Eye (tissue), 1 donor: ENCODE data around the gene SYK.
"Not testable (repeated sequence)": the region's sequence is repeated elsewhere in the genome, so short reads cannot be mapped to it uniquely, and the experiment has no call there.

ENCODE experiments used
- DNase-seq: peaks from one replicate; pipeline ENCODE4 v3.0.0-alpha.2; 2015

SYK gene

GRCh38 chr9:90882991-90883600, 81.5 kb downstream of the SYK start:
- no peak for DNase-seq

- DNase-seq, result no peak
These were observed 82.0 kb downstream of the SYK start for GRCh38 chr9:90883661-90884060.

DNA sequence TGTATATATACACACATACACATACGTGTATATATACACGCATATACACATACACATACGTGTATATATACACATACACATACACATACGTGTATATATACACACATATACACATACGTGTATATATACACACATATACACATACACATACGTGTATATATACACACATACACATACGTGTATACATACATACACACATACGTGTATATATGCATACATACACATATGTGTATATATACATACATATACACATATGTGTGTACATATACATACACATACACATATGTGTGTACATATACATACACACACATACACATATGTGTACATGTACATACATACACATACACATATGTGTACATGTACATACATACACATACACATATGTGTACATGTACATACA, 82.6 kb downstream of the SYK start:
- DNase-seq, result no peak

DNA sequence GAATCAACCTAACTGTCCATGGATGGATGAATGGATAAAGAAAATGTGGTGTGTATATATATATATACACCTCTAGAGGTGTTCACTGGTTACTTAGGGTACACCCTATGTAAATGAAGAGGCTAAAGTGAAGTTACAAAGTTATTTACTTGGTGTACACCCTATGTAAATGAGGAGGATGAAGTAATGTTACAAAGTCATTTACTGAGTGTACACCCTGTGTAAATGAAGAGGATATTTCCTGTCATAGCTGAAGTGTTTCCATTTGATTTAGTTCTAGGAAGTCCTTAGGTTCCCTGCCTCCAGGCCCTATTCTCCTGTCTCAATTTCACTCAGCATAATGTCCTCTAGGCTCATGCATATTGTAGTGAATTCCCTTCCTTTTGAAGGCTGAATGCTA, 85.2 kb downstream of the SYK start:
- DNase-seq, result not testable (repeated sequence)

GRCh38 chr9:90888941-90889340, 87.3 kb downstream of the SYK start:
- DNase-seq, result no peak

GRCh38 chr9:90890146-90890810, 88.7 kb downstream of the SYK start:
- no peak for DNase-seq

- no peak for DNase-seq
These were observed 89.9 kb downstream of the SYK start for GRCh38 chr9:90891308-90892040.

- no peak for DNase-seq
These were observed 91.3 kb downstream of the SYK start for GRCh38 chr9:90892918-90893317.

DNA sequence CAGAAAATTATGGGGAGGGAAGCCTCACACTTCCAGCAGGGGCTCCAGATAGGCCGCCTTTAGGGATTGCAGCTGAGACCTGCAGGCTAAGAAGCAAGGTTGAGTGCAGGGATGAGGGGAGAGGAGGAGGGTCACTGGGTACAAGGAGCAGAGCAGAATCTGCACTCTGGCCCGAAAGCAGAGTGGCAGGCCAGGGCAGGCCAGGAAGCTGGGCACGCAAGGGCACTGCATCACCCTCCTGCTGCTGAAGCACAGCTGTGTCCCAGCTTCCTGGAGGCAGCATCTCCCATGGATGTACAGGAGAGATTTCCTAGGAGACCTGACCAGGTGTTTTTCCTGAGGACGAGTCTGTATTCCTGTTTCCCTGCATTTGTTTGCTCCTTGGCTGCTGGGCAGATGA, 92.1 kb downstream of the SYK start:
- no peak for DNase-seq

DNA sequence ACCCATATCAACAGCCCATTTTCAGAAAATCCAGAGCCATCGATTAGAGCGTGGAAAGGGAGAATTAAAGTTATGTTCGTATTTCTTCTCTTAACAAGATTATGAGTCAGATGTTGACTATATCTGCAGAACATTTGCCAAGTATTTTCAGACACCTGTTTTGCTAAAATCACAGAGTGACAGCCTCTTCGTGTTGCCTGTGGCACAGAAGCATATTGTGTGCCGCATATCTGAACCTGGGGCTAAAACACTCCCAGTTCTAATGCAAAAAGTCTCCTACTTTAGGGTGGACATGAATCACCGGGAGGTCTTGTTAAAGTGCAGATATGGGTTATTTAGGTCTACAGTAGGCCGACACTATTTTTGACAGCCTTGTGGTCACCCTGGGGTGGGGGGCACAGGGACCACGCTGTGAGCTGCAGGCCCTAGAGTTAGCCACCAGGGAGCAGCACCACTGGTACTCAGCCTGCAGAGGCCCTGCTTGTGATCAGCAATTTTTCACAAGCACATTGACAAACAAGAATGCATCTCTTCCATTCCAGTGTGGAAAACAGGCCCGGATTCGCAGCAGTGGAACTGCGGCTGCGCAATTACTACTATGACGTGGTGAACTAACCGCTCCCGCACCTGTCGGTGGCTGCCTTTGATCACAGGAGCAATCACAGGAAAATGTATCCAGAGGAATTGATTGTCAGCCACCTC, 93.5 kb downstream of the SYK start:
- DNase-seq, result no peak

- DNase-seq, result no peak
These were observed 94.2 kb downstream of the SYK start for GRCh38 chr9:90895786-90896185.

DNA sequence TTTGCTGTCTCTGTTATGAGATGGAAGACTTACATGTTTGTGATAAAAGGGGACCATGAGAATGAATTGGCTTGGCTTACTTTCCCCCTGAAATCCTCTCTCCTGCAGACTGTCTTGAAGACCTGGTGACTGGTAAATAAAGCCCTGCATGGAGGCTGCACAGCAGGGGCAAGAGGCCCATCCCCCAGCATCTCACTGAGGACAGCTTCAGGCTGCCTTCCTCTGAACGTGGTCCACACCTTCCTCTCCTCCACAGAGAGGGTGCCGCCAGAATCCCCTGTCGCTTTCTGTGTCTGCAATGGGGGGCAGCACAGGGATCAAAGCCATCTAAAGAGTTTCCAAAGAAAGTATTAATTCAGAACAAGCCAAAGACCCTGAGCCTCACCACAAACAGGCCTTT, 94.6 kb downstream of the SYK start:
- no peak for DNase-seq

- DNase-seq, result peak; percentile 31
These were observed 96.6 kb downstream of the SYK start for GRCh38 chr9:90898228-90898627.

- no peak for DNase-seq
These were observed 97.7 kb downstream of the SYK start for GRCh38 chr9:90899287-90899686.

DNA sequence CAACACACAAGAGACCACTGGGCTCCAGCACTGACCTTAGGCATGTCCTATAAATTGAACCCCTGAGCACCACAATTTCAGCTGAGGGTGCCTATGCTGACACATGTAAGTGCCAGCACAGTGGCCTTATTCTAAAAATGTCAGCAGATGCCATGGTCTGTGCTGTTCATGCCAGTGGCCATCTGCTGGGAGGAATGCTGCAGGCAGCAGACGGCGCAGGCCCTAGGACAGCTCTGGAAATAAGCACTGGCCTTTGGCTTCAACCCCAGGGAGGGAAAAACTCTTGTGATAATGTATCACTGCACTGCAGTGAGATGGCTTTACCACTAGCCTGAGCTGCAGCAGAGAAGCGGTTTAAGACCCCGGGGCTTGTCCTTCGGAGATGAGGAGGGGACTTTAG, 98.5 kb downstream of the SYK start:
- peak; percentile 32 for DNase-seq

GRCh38 chr9:90901933-90902332, 100.3 kb downstream of the SYK start:
- DNase-seq, result no peak

DNA sequence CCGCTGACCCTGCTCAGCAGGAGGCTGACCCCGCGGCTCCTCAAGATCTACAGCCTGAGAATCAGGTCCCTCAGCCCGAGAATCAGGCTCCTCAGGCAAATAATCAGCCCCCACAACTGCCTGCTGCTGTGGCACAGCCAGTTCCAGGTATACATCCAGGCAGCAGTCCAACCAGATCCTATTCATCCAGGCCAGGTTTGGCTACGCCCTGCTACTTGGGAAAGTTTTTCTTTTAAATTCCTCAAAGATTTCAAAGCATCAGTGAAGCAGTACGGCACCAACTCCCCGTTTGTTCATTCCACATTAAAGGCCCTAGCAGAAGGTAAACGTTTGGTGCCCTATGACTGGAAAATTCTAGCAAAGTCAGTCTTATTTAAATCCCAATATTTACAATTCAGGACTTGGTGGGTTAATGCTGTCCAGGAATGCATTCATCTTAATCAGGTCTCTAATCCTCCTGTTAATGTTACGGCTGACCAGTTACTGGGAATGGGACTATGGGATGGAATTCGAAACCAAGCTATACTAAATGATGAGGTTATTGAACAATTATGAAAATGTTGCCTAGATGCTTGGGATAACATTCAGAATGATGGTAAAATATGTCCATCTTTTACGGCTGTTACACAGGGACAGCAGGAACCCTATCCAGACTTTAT, 102.3 kb downstream of the SYK start:
- no peak for DNase-seq

DNA sequence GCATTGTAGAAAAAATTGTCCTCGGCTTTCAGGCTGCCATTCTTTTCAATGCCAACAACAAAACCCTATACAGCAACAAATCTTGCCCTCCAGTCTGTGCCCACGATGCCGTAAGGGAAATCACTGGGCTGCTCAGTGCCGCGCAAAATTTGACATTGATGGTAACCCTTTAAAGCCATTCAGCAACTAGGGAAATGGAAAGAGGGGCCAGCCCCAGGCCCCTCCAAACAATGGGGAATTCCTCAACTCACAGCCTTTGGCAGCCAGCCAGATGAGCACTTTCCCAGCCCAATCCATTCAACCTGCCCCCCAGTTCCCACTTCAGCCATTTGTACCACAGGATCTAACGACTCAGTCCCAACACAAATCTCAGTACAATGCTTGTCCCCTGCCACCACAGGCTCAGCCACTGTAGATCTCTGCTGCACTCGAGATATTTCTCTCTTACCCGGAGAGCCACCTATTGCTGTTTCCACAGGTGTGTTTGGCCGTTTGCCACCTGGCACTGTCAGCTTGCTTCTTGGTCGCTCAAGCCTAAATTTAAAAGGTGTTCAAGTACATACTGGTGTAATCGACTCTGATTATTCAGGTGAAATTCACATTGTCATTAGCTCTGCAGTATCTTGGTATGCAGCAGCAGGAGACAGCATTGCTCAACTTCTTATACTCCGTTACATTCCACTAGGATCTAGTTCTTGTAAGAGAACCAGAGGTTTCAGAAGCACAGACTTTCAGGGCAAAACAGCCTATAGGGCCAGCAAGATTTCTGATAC, 103.3 kb downstream of the SYK start:
- DNase-seq, result no peak

- no peak for DNase-seq
These were observed 104.2 kb downstream of the SYK start for GRCh38 chr9:90905822-90906221.

GRCh38 chr9:90906316-90907055, 104.9 kb downstream of the SYK start:
- DNase-seq, result no peak

DNA sequence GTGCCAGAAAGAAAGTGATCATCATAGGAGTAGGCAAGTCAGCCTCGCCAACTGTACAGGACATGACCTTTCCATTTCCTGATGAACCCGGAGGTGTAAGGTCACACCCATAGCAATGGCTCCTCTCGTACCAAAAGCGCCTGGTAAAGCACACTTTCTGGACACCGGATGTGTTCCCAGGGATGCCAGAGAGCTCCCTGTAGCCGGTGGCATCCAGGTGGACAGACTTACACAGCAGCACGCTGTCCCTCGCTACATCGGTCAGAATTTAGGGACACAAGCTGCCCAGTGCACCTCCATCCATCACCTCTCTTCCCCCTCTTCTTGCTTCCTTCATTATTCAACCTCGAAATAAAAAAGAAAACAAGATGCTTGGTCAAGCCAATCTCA, 105.4 kb downstream of the SYK start:
- no peak for DNase-seq

- DNase-seq, result no peak
These were observed 106.2 kb downstream of the SYK start for GRCh38 chr9:90907790-90908189.
